HG03575 (cell line): ENCODE data around the gene ZNF784.

Source experiments
- ATAC-seq: cut with Tn5 transposase; IDR thresholded peaks from one replicate; pipeline ENCODE4 v1.9.1; 2021; ENCODE audit not compliant: unreplicated experiment, insufficient number of reproducible peaks, low FRiP score; ENCODE audit errors: extremely low read depth

ZNF784 gene

GRCh38 chr19:55609326-55609725, 15.0 kb downstream of the ZNF784 start:
- no peak for ATAC-seq

- no peak for ATAC-seq
Observed at GRCh38 chr19:55606817-55607216, 17.5 kb downstream of the ZNF784 start.

GRCh38 chr19:55606471-55606787, 17.9 kb downstream of the ZNF784 start:
- no peak for ATAC-seq

- ATAC-seq, result no peak
Observed at GRCh38 chr19:55605637-55606470, 18.5 kb downstream of the ZNF784 start, which contains the start of gene ZNF865. Gene ZNF865 (plus strand): TSS chr19:55605647. CDS start chr19:55613619, 7,972 bp downstream.

GRCh38 chr19:55605207-55605636, 19.1 kb downstream of the ZNF784 start:
- ATAC-seq, result no peak

- no peak for ATAC-seq
Observed at GRCh38 chr19:55603581-55604292, 20.6 kb downstream of the ZNF784 start.

GRCh38 chr19:55603115-55603514, 21.3 kb downstream of the ZNF784 start:
- no peak for ATAC-seq

- no peak for ATAC-seq
Observed at GRCh38 chr19:55602104-55603001, 22.0 kb downstream of the ZNF784 start.

- no peak for ATAC-seq
Observed at GRCh38 chr19:55601084-55601483, 23.3 kb downstream of the ZNF784 start.

- no peak for ATAC-seq
Observed at GRCh38 chr19:55600662-55601028, 23.7 kb downstream of the ZNF784 start.

- no peak for ATAC-seq
Observed at GRCh38 chr19:55599842-55600661, 24.3 kb downstream of the ZNF784 start, which contains the start of gene ZNF524. Gene ZNF524 (plus strand): TSS chr19:55600288. CDS start chr19:55602113, 1,825 bp downstream.

GRCh38 chr19:55599468-55599841, 24.9 kb downstream of the ZNF784 start, which contains the start of gene FIZ1:
Gene FIZ1 (minus strand): TSS chr19:55599517. CDS start chr19:55597865, 1,652 bp downstream.
- no peak for ATAC-seq

GRCh38 chr19:55598719-55599467, 25.5 kb downstream of the ZNF784 start:
- ATAC-seq, result no peak

- ATAC-seq, result no peak
Observed at GRCh38 chr19:55598034-55598433, 26.3 kb downstream of the ZNF784 start.

GRCh38 chr19:55597501-55597921, 26.9 kb downstream of the ZNF784 start:
- ATAC-seq, result no peak

GRCh38 chr19:55596304-55596703, 28.1 kb downstream of the ZNF784 start:
- no peak for ATAC-seq

- no peak for ATAC-seq
Observed at GRCh38 chr19:55594996-55595545, 29.3 kb downstream of the ZNF784 start.
